ENCODE measurements around the gene PPP6R1. TPM values are rescaled to one million over a fixed set of nuclear protein-coding genes. Genes with fewer than 3 reads are reported as not detected.
"Not testable (repeated sequence)": the region's sequence is repeated elsewhere in the genome, so short reads cannot be mapped to it uniquely, and the experiment has no call there.

Gene PPP6R1
- total RNA-seq, 1 donor = 38.9 TPM

DNA sequence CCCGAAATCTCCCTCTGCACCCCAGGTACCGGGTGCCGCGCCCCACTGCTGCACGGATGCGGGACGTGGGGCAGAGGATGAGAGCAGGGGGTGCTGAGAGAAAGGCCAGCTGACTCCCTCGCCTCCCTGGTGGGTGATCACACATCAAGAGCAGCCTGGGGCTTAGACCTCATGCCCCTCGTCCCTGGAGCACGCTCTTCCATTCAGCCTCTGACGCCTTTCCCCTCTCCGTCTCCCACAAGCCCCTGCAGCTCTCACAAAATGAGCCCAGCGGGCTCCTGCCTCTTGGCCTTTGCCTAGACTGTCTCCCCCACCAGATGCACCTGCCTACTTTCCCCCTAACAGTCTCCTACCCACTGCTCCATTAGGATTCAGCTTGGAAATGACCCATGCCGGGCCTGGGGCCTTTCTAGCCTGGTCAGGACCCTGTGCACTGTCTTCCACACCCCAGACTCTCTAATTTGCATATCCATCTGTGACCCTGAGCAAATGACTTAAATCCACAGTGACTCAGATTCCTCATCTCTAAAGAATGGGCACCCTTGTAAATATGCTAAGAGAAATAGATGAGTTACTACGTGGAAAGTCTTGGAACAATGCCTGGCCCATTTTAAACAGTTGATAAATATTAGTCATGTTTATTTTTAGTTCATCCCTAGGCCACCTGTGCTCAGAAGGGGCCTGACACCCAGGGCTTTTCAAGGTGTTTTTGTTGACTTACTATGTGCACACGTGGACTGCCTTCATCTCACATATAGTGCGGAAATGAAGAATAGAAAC lies 48.9 kb downstream of the PPP6R1 start:
- TF ChIP-seq, protein P1, sequence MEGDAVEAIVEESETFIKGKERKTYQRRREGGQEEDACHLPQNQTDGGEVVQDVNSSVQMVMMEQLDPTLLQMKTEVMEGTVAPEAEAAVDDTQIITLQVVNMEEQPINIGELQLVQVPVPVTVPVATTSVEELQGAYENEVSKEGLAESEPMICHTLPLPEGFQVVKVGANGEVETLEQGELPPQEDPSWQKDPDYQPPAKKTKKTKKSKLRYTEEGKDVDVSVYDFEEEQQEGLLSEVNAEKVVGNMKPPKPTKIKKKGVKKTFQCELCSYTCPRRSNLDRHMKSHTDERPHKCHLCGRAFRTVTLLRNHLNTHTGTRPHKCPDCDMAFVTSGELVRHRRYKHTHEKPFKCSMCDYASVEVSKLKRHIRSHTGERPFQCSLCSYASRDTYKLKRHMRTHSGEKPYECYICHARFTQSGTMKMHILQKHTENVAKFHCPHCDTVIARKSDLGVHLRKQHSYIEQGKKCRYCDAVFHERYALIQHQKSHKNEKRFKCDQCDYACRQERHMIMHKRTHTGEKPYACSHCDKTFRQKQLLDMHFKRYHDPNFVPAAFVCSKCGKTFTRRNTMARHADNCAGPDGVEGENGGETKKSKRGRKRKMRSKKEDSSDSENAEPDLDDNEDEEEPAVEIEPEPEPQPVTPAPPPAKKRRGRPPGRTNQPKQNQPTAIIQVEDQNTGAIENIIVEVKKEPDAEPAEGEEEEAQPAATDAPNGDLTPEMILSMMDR (IDR thresholded peaks at IDR 0.05; ENCODE audit: insufficient read depth, low read depth, low read length) = no peak
- DNase-seq (ENCODE audit: low read depth) = peak; percentile 95
- no peak overlapping the region for H3K4me3 ChIP-seq (ENCODE audit: low read depth, low read length)

DNA sequence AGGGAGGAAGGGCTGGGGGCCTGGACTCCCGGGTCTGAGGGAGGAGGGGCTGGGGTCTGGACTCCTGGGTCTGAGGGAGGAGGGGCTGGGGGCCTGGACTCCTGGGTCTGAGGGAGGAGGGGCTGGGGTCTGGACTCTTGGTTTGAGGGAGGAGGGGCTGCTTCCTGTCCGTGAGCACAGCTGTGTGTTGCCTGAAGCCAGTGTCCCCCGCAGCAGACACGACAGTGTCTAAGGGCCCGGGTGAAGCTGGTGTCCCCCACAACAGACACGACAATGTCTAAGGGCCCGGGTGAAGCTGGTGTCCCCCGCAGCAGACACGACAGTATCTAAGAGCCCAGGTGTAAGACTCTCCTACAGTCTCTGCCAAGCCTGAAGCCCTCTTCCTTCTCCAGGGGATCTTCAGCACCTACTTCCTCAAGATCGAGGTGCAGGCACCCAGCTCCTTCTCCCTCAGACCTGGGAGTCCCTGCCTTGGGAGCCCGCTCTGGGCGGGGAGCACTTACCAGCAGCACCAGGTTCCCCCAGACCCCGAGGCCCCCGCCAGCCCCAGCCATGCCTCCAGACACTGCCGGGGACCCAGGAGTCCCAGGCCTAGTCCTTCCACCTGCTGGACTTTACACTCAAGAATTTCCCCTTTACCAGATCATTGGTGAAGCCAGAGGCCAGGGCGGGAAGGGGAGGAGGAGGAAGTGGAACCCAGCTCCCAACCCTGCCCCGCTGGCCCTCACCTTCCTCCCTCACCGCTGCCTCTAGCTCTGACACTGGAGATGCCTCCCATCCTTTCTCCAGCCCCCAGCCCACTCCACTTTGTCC lies 49.7 kb downstream of the PPP6R1 start, which contains the start of gene PTPRH:
Gene PTPRH, minus strand, starts transcription at position 622 of the 813 bp plus-strand sequence. Its CDS starts 68 bp downstream, at position 554.
- no peak for DNase-seq (ENCODE audit: low read depth)
- no peak within 1 kb of the TSS for H3K4me3 ChIP-seq (ENCODE audit: low read depth, low read length)
- TF ChIP-seq, protein P1 (IDR thresholded peaks at IDR 0.05; ENCODE audit: insufficient read depth, low read depth, low read length) = no peak

DNA sequence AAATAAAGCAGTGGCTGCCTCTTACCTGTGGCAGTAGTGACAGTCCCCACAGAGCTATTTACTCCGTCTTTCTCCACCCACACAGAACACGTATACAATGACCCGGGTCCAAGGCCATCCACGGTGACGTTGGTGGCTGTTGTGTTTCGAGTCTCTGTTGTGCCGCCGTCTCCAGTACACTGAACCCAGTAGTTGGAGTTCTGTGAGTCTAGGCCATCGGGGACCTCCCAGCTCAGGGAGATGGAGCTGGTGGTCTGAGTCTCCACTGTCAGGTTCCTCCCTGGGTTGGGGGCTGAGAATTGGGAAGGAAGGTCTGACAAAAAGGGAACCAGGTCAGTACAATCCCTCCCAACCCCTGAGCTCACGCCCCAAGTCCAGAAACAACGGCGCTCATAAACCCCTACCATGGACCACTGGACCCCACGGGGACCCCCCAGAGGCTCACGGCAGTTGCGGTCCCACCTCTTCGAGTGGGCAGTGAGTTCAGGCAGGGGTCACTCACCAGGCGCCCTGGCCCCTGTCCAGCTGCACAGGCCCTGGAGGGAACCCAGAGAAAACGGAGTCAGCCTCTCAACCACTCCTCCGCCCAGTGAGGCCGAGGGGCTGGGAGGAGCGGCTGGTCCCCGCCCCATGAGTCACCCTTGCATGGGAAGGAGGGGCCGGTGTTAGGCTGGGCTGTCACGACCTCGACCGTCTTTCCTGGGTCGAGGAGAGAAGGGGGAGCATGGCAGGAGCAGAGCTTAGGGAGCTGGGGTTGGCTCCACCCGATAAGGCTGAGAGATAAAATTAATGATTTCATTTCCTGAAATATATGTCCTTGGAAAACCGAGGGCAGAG lies 51.9 kb downstream of the PPP6R1 start:
- TF ChIP-seq, protein P1 (IDR thresholded peaks at IDR 0.05; ENCODE audit: insufficient read depth, low read depth, low read length) = no peak
- peak overlapping the region; percentile 55 for H3K4me3 ChIP-seq (ENCODE audit: low read depth, low read length)
- peak; percentile 96 for DNase-seq (ENCODE audit: low read depth)

DNA sequence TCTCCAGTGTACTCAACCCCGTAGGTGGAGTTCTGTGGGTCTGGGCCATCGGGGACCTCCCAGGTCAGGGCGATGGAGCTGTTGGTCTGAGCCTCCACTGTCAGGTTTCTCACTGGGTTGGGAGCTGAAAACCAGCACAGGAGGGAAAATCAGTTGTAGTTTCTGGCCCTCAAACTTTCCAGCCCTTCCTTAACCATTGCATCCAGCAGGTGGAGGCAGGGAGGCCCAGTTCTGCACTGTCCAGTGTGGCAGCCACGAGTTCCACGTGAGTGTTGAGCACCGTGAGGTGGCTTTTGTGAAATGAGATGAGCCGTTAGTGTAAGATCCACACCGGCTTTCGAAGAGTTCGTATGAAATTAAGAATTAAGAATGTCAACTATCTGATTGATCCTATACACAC lies 56.6 kb downstream of the PPP6R1 start:
- TF ChIP-seq, protein P1 (IDR thresholded peaks at IDR 0.05; ENCODE audit: insufficient read depth, low read depth, low read length) = peak; percentile 29
- H3K4me3 ChIP-seq (ENCODE audit: low read depth, low read length); DNase-seq (ENCODE audit: low read depth): not testable (repeated sequence)

DNA sequence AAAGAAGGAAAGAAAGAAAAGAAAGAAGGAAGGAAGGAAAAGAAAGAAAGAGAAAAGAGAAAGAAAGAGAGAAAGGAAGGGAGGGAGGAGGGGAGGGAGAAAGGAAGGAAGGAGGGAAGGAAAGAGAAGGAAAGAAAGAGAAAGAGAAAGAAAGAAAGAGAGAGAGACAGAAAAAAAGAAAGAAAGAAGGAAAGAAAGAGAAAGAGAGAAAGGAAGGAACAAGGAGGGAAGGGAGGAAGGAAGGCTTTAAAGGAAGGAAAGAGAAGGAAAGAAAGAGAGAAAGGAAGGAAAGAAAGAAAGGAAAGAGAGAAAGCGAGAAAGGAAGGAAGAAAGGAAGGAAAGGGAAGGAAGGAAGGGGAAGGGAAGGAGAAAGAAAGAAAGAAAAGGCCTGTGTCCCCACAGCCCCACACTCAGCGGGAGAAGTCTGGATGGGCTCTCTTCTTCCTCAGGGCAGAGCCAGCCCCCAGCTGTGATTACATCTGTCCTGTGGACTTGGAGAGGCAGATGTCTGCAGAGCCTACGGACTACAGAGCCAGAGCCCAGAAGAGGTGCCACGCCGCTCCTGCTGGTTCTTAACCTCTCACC lies 59.1 kb downstream of the PPP6R1 start:
- H3K4me3 ChIP-seq (ENCODE audit: low read depth, low read length) = no peak overlapping the region
- DNase-seq (ENCODE audit: low read depth) = no peak
- TF ChIP-seq, protein P1 (IDR thresholded peaks at IDR 0.05; ENCODE audit: insufficient read depth, low read depth, low read length) = no peak

DNA sequence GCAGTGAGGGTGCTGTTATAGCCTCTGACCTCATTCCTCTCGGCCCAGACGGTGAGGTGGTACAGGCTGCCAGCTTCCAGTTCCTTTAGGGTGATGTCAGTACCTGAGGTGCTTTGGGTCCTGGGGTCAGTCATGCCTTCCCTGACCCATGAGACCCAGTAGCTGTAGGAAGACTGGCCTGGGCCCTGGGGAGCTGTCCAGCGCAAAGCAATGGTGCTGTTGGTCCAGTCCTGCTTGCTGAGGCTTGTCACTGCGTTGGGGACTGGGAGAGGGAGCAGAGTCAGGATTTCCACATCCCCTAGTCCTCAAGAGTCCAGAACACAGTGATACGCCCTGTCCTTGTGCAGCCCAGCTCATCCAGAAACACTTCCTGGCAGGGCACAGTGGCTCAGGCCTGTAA lies 60.2 kb downstream of the PPP6R1 start:
- H3K4me3 ChIP-seq (ENCODE audit: low read depth, low read length) = no peak overlapping the region
- no peak for DNase-seq (ENCODE audit: low read depth)
- TF ChIP-seq, protein P1 (IDR thresholded peaks at IDR 0.05; ENCODE audit: insufficient read depth, low read depth, low read length) = no peak

Measured in fibroblast of villous mesenchyme (primary cell).